ENCODE measurements around the gene FAM171A2.

FAM171A2 gene

DNA sequence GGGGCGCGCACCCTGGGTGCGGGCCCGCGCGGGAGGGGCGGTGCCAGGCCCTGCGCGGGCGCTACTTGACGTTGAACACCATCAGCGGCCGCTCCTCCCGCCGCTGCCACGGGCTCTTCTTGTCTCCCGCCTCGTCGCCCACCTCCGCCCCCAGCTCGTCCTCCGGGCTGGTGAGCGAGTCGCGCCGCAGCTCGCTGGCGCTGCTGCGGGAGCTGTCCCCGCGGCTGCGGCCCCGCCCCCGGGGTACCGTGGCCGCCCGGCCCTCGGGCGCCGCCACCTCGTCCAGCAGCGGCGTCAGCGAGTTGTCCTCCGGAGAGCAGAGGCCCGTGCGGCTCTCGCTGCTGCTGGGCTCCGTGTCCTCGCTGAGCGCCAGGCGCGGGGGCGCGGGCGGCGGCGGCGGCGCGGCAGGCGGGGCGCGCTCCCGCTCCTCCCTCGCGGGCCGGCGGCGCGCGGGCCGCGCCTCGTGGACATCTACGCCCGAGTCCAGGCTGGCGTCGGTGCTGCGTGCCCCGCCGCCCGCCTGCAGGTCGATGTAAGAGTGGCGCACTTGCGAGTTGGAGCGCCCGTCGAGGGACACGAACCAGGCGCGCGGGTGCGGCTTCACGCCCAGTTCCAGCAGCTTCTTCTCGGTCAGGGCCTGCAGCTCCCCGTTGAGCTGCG lies 9.9 kb downstream of the FAM171A2 start:
- H3K14ac ChIP-seq (ENCODE audit: low read length in 2 of 2), result no peak overlapping the region
- H3K9ac ChIP-seq (ENCODE audit: low read length), result no peak overlapping the region
- no peak overlapping the region for H2BK5ac ChIP-seq (ENCODE audit: low read depth, low read length, poor library complexity, severe bottlenecking)
- no peak overlapping the region for H2BK15ac ChIP-seq (ENCODE audit: low read depth, poor library complexity, severe bottlenecking)
- H2AFZ ChIP-seq (ENCODE audit: low read depth, low read length), result no peak overlapping the region
- DNase-seq, result peak; percentile 28
- peaks cover 17% of the 10 kb centered on the region for H3K79me1 ChIP-seq (replicated peaks; ENCODE audit: low read length, poor library complexity, severe bottlenecking)
- no peaks in the 10 kb centered on the region for H3K9me3 ChIP-seq (ENCODE audit: control insufficient read depth, low read length)
- H2AK5ac ChIP-seq (ENCODE audit: low read length, severe bottlenecking), result no peak overlapping the region
- no peak overlapping the region for H2BK12ac ChIP-seq (ENCODE audit: low read length in 2 of 2)
- H2BK120ac ChIP-seq (ENCODE audit: low read depth, low read length), result no peak overlapping the region
- peaks cover 40 to 79% of the 10 kb centered on the region in 2 experiments for H3K36me3 ChIP-seq (ENCODE audit: control insufficient read depth in 1 of 2, insufficient read depth in 2 of 2, low read depth in 1 of 2, low read length in 2 of 2)
- H3K27ac ChIP-seq (ENCODE audit: low read length, poor library complexity, severe bottlenecking), result no peak overlapping the region
- no peak overlapping the region for H3K23ac ChIP-seq (ENCODE audit: low read length in 2 of 2)
- no peak overlapping the region for H3K18ac ChIP-seq (ENCODE audit: low read depth in 1 of 2, low read length in 2 of 2)
- 17% methylated on average over 76 of the region's 98 CpGs for WGBS
- peak overlapping the region in 1 of 2 experiments; percentile 51 for H3K4me3 ChIP-seq (ENCODE audit: insufficient read depth in 1 of 2, low read depth in 1 of 2, low read length in 2 of 2)
- H3K4me1 ChIP-seq (ENCODE audit: control insufficient read depth, insufficient read depth, low read depth, low read length), result peaks cover 6% of the 10 kb centered on the region
- H4K91ac ChIP-seq (ENCODE audit: low read length), result no peak overlapping the region
- H3K4ac ChIP-seq (ENCODE audit: low read depth in 1 of 2, low read length in 2 of 2), result no peak overlapping the region
- no peak overlapping the region for H3K4me2 ChIP-seq (ENCODE audit: low read length, poor library complexity, severe bottlenecking)
- H3K27me3 ChIP-seq (ENCODE audit: control insufficient read depth in 1 of 2, insufficient read depth in 1 of 2, low read length in 2 of 2), result peaks cover 0 to 3% of the 10 kb centered on the region in 2 experiments
- no peak overlapping the region for H4K8ac ChIP-seq (ENCODE audit: low read length)

DNA sequence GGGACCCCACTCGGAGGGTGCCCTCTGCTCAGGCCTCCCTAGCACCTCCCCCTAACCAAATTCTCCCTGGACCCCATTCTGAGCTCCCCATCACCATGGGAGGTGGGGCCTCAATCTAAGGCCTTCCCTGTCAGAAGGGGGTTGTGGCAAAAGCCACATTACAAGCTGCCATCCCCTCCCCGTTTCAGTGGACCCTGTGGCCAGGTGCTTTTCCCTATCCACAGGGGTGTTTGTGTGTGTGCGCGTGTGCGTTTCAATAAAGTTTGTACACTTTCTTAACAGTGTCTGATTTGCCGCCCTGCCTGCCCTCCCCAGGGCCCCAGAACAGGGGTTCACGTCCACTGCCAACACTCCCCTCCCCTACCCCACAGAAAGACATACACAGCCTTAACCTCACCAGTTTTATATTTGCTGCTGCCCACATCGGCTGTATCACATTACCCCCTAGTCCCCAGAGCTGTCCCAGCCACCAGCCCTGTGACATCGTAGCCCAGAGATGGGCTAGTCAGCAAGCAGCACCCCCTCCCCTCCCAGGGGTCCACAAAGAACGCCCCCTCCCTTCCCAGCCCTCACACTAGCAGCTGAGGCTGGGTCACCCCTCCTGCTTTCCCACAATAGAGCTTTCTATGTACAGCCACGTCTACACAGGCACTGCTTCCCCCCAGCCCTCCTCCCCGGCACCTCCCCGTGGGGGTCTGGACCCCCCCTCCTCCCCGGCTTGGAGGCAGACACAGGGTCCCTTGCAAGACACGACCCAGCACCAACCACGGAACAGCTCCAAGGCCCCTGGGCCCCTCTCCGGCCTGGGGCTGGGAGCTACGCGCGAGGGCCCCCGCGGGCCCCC lies 10.6 kb downstream of the FAM171A2 start:
- H3K4me1 ChIP-seq (ENCODE audit: control insufficient read depth, insufficient read depth, low read depth, low read length), result peaks cover 10% of the 10 kb centered on the region
- H3K9ac ChIP-seq (ENCODE audit: low read length), result no peak overlapping the region
- no peak overlapping the region for H3K4me2 ChIP-seq (ENCODE audit: low read length, poor library complexity, severe bottlenecking)
- H2AFZ ChIP-seq (ENCODE audit: low read depth, low read length), result no peak overlapping the region
- no peak overlapping the region for H4K8ac ChIP-seq (ENCODE audit: low read length)
- no peak for DNase-seq
- no peak overlapping the region for H3K4ac ChIP-seq (ENCODE audit: low read depth in 1 of 2, low read length in 2 of 2)
- H3K18ac ChIP-seq (ENCODE audit: low read depth in 1 of 2, low read length in 2 of 2), result no peak overlapping the region
- H3K14ac ChIP-seq (ENCODE audit: low read length in 2 of 2), result no peak overlapping the region
- WGBS, result 63% methylated on average over 22 of the region's 22 CpGs
- peaks cover 0 to 3% of the 10 kb centered on the region in 2 experiments for H3K27me3 ChIP-seq (ENCODE audit: control insufficient read depth in 1 of 2, insufficient read depth in 1 of 2, low read length in 2 of 2)
- H3K4me3 ChIP-seq (ENCODE audit: insufficient read depth in 1 of 2, low read depth in 1 of 2, low read length in 2 of 2), result no peak overlapping the region
- no peak overlapping the region for H2BK5ac ChIP-seq (ENCODE audit: low read depth, low read length, poor library complexity, severe bottlenecking)
- no peak overlapping the region for H2BK15ac ChIP-seq (ENCODE audit: low read depth, poor library complexity, severe bottlenecking)
- no peak overlapping the region for H2BK120ac ChIP-seq (ENCODE audit: low read depth, low read length)
- H3K27ac ChIP-seq (ENCODE audit: low read length, poor library complexity, severe bottlenecking), result no peak overlapping the region
- no peaks in the 10 kb centered on the region for H3K9me3 ChIP-seq (ENCODE audit: control insufficient read depth, low read length)
- no peak overlapping the region for H2BK12ac ChIP-seq (ENCODE audit: low read length in 2 of 2)
- peaks cover 15% of the 10 kb centered on the region for H3K79me1 ChIP-seq (replicated peaks; ENCODE audit: low read length, poor library complexity, severe bottlenecking)
- no peak overlapping the region for H4K91ac ChIP-seq (ENCODE audit: low read length)
- no peak overlapping the region for H3K23ac ChIP-seq (ENCODE audit: low read length in 2 of 2)
- H2AK5ac ChIP-seq (ENCODE audit: low read length, severe bottlenecking), result no peak overlapping the region
- peaks cover 42 to 79% of the 10 kb centered on the region in 2 experiments for H3K36me3 ChIP-seq (ENCODE audit: control insufficient read depth in 1 of 2, insufficient read depth in 2 of 2, low read depth in 1 of 2, low read length in 2 of 2)

DNA sequence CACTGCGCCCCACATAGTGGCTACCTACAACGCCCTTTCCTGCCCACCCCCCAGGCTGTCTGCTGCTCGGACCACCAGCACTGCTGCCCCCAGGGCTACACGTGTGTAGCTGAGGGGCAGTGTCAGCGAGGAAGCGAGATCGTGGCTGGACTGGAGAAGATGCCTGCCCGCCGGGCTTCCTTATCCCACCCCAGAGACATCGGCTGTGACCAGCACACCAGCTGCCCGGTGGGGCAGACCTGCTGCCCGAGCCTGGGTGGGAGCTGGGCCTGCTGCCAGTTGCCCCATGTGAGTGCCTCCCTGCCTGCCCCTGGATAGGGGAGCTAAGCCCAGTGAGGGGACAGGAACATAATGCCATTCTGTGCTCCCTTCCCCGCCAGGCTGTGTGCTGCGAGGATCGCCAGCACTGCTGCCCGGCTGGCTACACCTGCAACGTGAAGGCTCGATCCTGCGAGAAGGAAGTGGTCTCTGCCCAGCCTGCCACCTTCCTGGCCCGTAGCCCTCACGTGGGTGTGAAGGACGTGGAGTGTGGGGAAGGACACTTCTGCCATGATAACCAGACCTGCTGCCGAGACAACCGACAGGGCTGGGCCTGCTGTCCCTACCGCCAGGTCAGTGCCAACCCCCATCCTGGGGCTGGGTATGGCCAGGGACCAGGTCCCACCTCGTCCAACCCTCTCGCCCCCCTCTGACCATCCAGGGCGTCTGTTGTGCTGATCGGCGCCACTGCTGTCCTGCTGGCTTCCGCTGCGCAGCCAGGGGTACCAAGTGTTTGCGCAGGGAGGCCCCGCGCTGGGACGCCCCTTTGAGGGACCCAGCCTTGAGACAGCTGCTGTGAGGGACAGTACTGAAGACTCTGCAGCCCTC lies 11.5 kb downstream of the FAM171A2 start:
- Histone ChIP-seq H3K14ac (ENCODE audit: low read length in 2 of 2) (no peak overlapping the region), H3K4me2 (ENCODE audit: low read length, poor library complexity, severe bottlenecking) (no peak overlapping the region), H2BK120ac (ENCODE audit: low read depth, low read length) (no peak overlapping the region), H3K18ac (ENCODE audit: low read depth in 1 of 2, low read length in 2 of 2) (no peak overlapping the region), H4K8ac (ENCODE audit: low read length) (no peak overlapping the region), H2BK5ac (ENCODE audit: low read depth, low read length, poor library complexity, severe bottlenecking) (no peak overlapping the region), H4K91ac (ENCODE audit: low read length) (no peak overlapping the region), H3K4me1 (ENCODE audit: control insufficient read depth, insufficient read depth, low read depth, low read length) (peaks cover 7% of the 10 kb centered on the region), H3K27me3 (ENCODE audit: control insufficient read depth in 1 of 2, insufficient read depth in 1 of 2, low read length in 2 of 2) (peaks cover 0 to 3% of the 10 kb centered on the region in 2 experiments), H3K27ac (ENCODE audit: low read length, poor library complexity, severe bottlenecking) (no peak overlapping the region), H3K4me3 (ENCODE audit: insufficient read depth in 1 of 2, low read depth in 1 of 2, low read length in 2 of 2) (no peak overlapping the region), H2AFZ (ENCODE audit: low read depth, low read length) (no peak overlapping the region), H3K4ac (ENCODE audit: low read depth in 1 of 2, low read length in 2 of 2) (no peak overlapping the region), H2BK12ac (ENCODE audit: low read length in 2 of 2) (no peak overlapping the region), H3K9ac (ENCODE audit: low read length) (no peak overlapping the region), H3K23ac (ENCODE audit: low read length in 2 of 2) (no peak overlapping the region), H3K79me1 (replicated peaks; ENCODE audit: low read length, poor library complexity, severe bottlenecking) (peaks cover 13% of the 10 kb centered on the region), H3K9me3 (ENCODE audit: control insufficient read depth, low read length) (no peaks in the 10 kb centered on the region), H2BK15ac (ENCODE audit: low read depth, poor library complexity, severe bottlenecking) (no peak overlapping the region), H3K36me3 (ENCODE audit: control insufficient read depth in 1 of 2, insufficient read depth in 2 of 2, low read depth in 1 of 2, low read length in 2 of 2) (peaks cover 42 to 79% of the 10 kb centered on the region in 2 experiments), H2AK5ac (ENCODE audit: low read length, severe bottlenecking) (no peak overlapping the region)
- DNase-seq, result no peak
- 94% methylated on average over 35 of the region's 36 CpGs for WGBS
